ENCODE data around the gene PAQR8. TPM values are rescaled to one million over a fixed set of nuclear protein-coding genes. Genes with fewer than 3 reads are reported as not detected.

Gene PAQR8
- total and polyA plus RNA-seq, 2 of the 13 experiments (the other 11 are each of a cell fraction or from before 2014, with no cell fraction given): 37.7 to 50.7 TPM

- TF ChIP-seq ZNF142 (CRISPR knock-in tag; IDR thresholded peaks at IDR 0.05): no peak
- no peak for TF ChIP-seq ZNF572 (CRISPR knock-in tag; IDR thresholded peaks at IDR 0.05)
- no peak for TF ChIP-seq TRIM24 (CRISPR knock-in tag; IDR thresholded peaks at IDR 0.05)
- TF ChIP-seq FOXO1 (CRISPR knock-in tag; IDR thresholded peaks at IDR 0.05): peak; percentile 48; the same call in 1 of the 2 replicates
- TF ChIP-seq ZNF777 (CRISPR knock-in tag; IDR thresholded peaks at IDR 0.05): no peak
- TF ChIP-seq PATZ1 (CRISPR knock-in tag; IDR thresholded peaks at IDR 0.05): 0 out of 2 replicates have a peak, but pooled peaks have one; percentile 35
- no peak for TF ChIP-seq THAP7 (CRISPR knock-in tag; IDR thresholded peaks at IDR 0.05)
- no peak for TF ChIP-seq PRPF4 (IDR thresholded peaks at IDR 0.05; ENCODE audit: low read depth, low read length, poor library complexity, severe bottlenecking)
- TF ChIP-seq ATF4 (CRISPR knock-in tag; IDR thresholded peaks at IDR 0.05): no peak
- TF ChIP-seq KLF16 (CRISPR knock-in tag; IDR thresholded peaks at IDR 0.05): peak in 1 of 2 experiments; percentile 16; a peak in 1 of 4 replicates
- TF ChIP-seq TCF12 (IDR thresholded peaks at IDR 0.05): no peak
- no peak for TF ChIP-seq TCF12 (CRISPR knock-in tag; IDR thresholded peaks at IDR 0.05)
- no peak for TF ChIP-seq ZBTB7A (CRISPR knock-in tag; IDR thresholded peaks at IDR 0.05)
- no peak for TF ChIP-seq TCF7 (IDR thresholded peaks at IDR 0.05; ENCODE audit: low read depth)
- TF ChIP-seq SSRP1 (CRISPR knock-in tag; IDR thresholded peaks at IDR 0.05): no peak
- no peak for TF ChIP-seq ZNF576 (CRISPR knock-in tag; IDR thresholded peaks at IDR 0.05)
Measured at GRCh38 chr6:52363228-52363867, 1.4 kb downstream of the PAQR8 start (continued).
